Pericardium fibroblast (primary cell): ENCODE measurements around the gene CKB. TPM values are rescaled to one million over a fixed set of nuclear protein-coding genes. Genes with fewer than 3 reads are reported as not detected.

ENCODE experiments used
- total RNA-seq: library from RNA; depleted of rRNA; stranded (reverse); fragments of >200 nt; gene quantifications from 2 replicates; pipeline ENCODE4 v1.2.3, GENCODE V29; 2015

Gene CKB
- 102 and 150 TPM in 2 replicates for total RNA-seq

GRCh38 chr14:103522649-103523574, at the start of gene CKB:
Gene CKB (minus strand): TSS chr14:103522830. CDS start chr14:103522493, 337 bp downstream.

GRCh38 chr14:103562429-103563225, 40.0 kb upstream of the CKB start, which contains the start of the genes BAG5 and COA8:
Gene BAG5 (minus strand): TSS chr14:103562657. CDS start chr14:103561164, 1,493 bp downstream.
Gene COA8 (plus strand): TSS chr14:103562960. CDS start chr14:103563002, 42 bp downstream.

GRCh38 chr14:103528587-103529382, 6.2 kb upstream of the CKB start, which contains the start of gene TRMT61A:
Gene TRMT61A (plus strand): TSS chr14:103529196. CDS start chr14:103529979, 783 bp downstream.

Other genes starting within 250 kb of the CKB start
- 155 and 170 TPM in 2 replicates for gene EIF5, start 188.6 kb downstream of the CKB start, total RNA-seq
- gene MARK3, start 137.4 kb downstream of the CKB start, total RNA-seq: 47.8 and 56.7 TPM in 2 replicates
- 12.1 and 13.6 TPM in 2 replicates for gene TRMT61A, start 6.4 kb upstream of the CKB start, total RNA-seq
- 16.3 and 17.3 TPM in 2 replicates for gene BAG5, start 39.8 kb upstream of the CKB start, total RNA-seq
- gene COA8, start 40.1 kb upstream of the CKB start, total RNA-seq: 40.5 and 58.4 TPM in 2 replicates
- 129 and 180 TPM in 2 replicates for gene KLC1, start 106.4 kb upstream of the CKB start, total RNA-seq
- gene XRCC3, start 192.6 kb upstream of the CKB start, total RNA-seq: 5.3 and 15.6 TPM in 2 replicates
- 74.3 and 83.9 TPM in 2 replicates for gene ZFYVE21, start 193.0 kb upstream of the CKB start, total RNA-seq